WTC11 (cell line): ENCODE results near the gene SMIM10L2A. TPM values are rescaled to one million over a fixed set of nuclear protein-coding genes. Genes with fewer than 3 reads are reported as not detected.
"Not testable (repeated sequence)": the region's sequence is repeated elsewhere in the genome, so short reads cannot be mapped to it uniquely, and the experiment has no call there.

Experiments
- ATAC-seq: fragments of 200-7000 bp; cut with Tn5 transposase; 2 replicates; pipeline ENCODE4 v1.10.0; 2021; ENCODE audit warnings: mild to moderate bottlenecking, moderate library complexity
- CTCF ChIA-PET: fragments of 300-600 bp; sonication (Branson Sonifier 250); formaldehyde crosslinking; loops from one replicate; lab custom pipeline; 2021; ENCODE audit warnings: antibody characterized with exemption; lab: Charles Lee
- POLR2A ChIA-PET: fragments of 350-600 bp; sonication (Branson Sonifier 250); formaldehyde crosslinking; loops from one replicate; lab custom pipeline; 2021; ENCODE audit warnings: antibody characterized with exemption; lab: Charles Lee
- DNase-seq: peaks from one replicate; pipeline ENCODE4 v3.0.0; 2021; ENCODE audit warnings: low spot score
- H3K27ac Mint-ChIP-seq: 2 replicates; pipeline ENCODE4 v1.8.0; 2021; ENCODE audit warnings: mixed read lengths
- H3K27me3 Mint-ChIP-seq: 2 replicates; pipeline ENCODE4 v1.8.0; 2021; ENCODE audit warnings: low read depth, mild to moderate bottlenecking, moderate library complexity, mixed read lengths
- H3K36me3 Mint-ChIP-seq: 2 replicates; pipeline ENCODE4 v1.8.0; 2021; ENCODE audit warnings: mixed read lengths
- H3K4me1 Mint-ChIP-seq: 2 replicates; pipeline ENCODE4 v1.8.0; 2022; ENCODE audit warnings: mixed read lengths
- H3K4me3 Mint-ChIP-seq: 2 replicates; pipeline ENCODE4 v1.8.0; 2021; ENCODE audit warnings: mild to moderate bottlenecking, moderate library complexity, mixed read lengths
- H3K9me3 Mint-ChIP-seq: 2 replicates; pipeline ENCODE4 v1.8.0; 2021; ENCODE audit warnings: mixed read lengths
- FOXJ3 ChIP-seq: sonication (generic); formaldehyde crosslinking; IDR thresholded peaks from 2 replicates; pipeline ENCODE4 v1.9.0; 2021; ENCODE audit warnings: missing genetic modification reagents, mild to moderate bottlenecking, borderline replicate concordance
- GRHL2 ChIP-seq: fragments of 250-450 bp; sonication (Bioruptor Pico); IDR thresholded peaks from 2 replicates; pipeline ENCODE4 v1.8.0; 2022; ENCODE audit warnings: mild to moderate bottlenecking, moderate library complexity; ENCODE audit not compliant: insufficient replicate concordance, severe bottlenecking
- NR1H2 ChIP-seq: sonication (generic); formaldehyde crosslinking; IDR thresholded peaks from 2 replicates; pipeline ENCODE4 v1.9.0; 2021; ENCODE audit warnings: mild to moderate bottlenecking, moderate library complexity, missing genetic modification reagents
- NR3C1 ChIP-seq: sonication (generic); formaldehyde crosslinking; conservative IDR thresholded peaks from 2 replicates; pipeline ENCODE4 v1.8.1; 2023; ENCODE audit warnings: low read depth, mild to moderate bottlenecking, missing genetic modification reagents
- SOX15 ChIP-seq: fragments of 250-450 bp; sonication (Bioruptor Pico); IDR thresholded peaks from 2 replicates; pipeline ENCODE4 v1.9.0; 2021; ENCODE audit warnings: mild to moderate bottlenecking
- SP1 ChIP-seq: sonication (generic); formaldehyde crosslinking; conservative IDR thresholded peaks from 2 replicates; pipeline ENCODE4 v1.8.1; 2022; ENCODE audit warnings: missing genetic modification reagents
- TCF7 ChIP-seq: sonication (generic); formaldehyde crosslinking; IDR thresholded peaks from 2 replicates; pipeline ENCODE4 v1.8.0; 2022; ENCODE audit warnings: mild to moderate bottlenecking, low read depth, missing genetic modification reagents, moderate library complexity
- ZNF138 ChIP-seq: sonication (generic); formaldehyde crosslinking; conservative IDR thresholded peaks from 2 replicates; pipeline ENCODE4 v1.8.1; 2022; ENCODE audit warnings: mild to moderate bottlenecking, moderate library complexity, missing genetic modification reagents
- total RNA-seq: library from RNA; stranded (reverse); gene quantifications from 3 replicates; pipeline ENCODE4 v1.2.3, GENCODE V29; 2021
- TF ChIP-seq, protein P1 (sequence below): fragments of 250-450 bp; sonication (Bioruptor Pico); IDR thresholded peaks from 2 replicates; pipeline ENCODE4 v1.9.0; 2021; ENCODE audit warnings: moderate library complexity, mild to moderate bottlenecking, inconsistent platforms, borderline replicate concordance
- TF ChIP-seq, protein P2 (sequence below): fragments of 250-450 bp; sonication (Bioruptor Pico); IDR thresholded peaks from 2 replicates; pipeline ENCODE4 v1.8.0; 2021; ENCODE audit warnings: mild to moderate bottlenecking
- TF ChIP-seq, protein P3 (sequence below): sonication (generic); formaldehyde crosslinking; IDR thresholded peaks from 2 replicates; pipeline ENCODE4 v1.8.0; 2022; ENCODE audit warnings: mild to moderate bottlenecking, missing genetic modification reagents
- TF ChIP-seq, protein P4 (sequence below): sonication (generic); formaldehyde crosslinking; IDR thresholded peaks from 2 replicates; pipeline ENCODE4 v1.8.0; 2023; ENCODE audit warnings: missing genetic modification reagents
- TF ChIP-seq, protein P5 (sequence below): sonication (generic); formaldehyde crosslinking; IDR thresholded peaks from 2 replicates; pipeline ENCODE4 v1.8.0; 2022; ENCODE audit warnings: missing genetic modification reagents

Gene SMIM10L2A
- total RNA-seq, 1 experiment from 2014 or later, result 4.7 TPM

DNA sequence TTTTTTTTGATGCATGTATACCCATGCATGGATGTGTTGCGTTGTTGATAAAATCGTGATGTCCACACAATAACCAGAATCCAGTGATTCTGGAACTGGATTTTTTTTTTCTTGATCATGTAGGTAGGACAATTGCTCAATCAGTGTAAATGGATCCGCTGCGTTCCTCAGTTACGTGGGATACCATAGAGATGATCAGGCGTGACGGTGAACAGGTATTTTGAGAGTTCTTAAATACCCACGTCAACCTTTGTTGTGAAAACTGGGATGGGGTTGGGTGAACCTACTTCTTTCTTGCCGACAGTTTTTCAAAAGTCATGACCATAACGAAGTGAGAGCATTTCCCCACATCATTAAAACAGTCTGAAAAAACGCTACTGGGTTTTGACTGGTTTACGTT is 913 bp upstream of the SMIM10L2A start:
- Mint-ChIP-seq H3K4me3 (peak overlapping the region; percentile 49), H3K27ac (no peak overlapping the region), H3K36me3 (no peaks in the 10 kb centered on the region), H3K9me3 (peaks cover 6% of the 10 kb centered on the region; the same call in 1 of the 2 replicates), H3K4me1 (peaks cover 19% of the 10 kb centered on the region), H3K27me3 (no peaks in the 10 kb centered on the region; the same call in 1 of the 2 replicates)
- no peak for TF ChIP-seq ZNF138 (CRISPR knock-in tag)
- TF ChIP-seq, protein P1, sequence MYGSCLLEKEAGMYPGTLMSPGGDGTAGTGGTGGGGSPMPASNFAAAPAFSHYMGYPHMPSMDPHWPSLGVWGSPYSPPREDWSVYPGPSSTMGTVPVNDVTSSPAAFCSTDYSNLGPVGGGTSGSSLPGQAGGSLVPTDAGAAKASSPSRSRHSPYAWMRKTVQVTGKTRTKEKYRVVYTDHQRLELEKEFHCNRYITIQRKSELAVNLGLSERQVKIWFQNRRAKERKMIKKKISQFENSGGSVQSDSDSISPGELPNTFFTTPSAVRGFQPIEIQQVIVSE (CRISPR knock-in tag), result no peak
- TF ChIP-seq, protein P2, sequence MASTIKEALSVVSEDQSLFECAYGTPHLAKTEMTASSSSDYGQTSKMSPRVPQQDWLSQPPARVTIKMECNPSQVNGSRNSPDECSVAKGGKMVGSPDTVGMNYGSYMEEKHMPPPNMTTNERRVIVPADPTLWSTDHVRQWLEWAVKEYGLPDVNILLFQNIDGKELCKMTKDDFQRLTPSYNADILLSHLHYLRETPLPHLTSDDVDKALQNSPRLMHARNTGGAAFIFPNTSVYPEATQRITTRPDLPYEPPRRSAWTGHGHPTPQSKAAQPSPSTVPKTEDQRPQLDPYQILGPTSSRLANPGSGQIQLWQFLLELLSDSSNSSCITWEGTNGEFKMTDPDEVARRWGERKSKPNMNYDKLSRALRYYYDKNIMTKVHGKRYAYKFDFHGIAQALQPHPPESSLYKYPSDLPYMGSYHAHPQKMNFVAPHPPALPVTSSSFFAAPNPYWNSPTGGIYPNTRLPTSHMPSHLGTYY (CRISPR knock-in tag), result no peak
- TF ChIP-seq, protein P3, sequence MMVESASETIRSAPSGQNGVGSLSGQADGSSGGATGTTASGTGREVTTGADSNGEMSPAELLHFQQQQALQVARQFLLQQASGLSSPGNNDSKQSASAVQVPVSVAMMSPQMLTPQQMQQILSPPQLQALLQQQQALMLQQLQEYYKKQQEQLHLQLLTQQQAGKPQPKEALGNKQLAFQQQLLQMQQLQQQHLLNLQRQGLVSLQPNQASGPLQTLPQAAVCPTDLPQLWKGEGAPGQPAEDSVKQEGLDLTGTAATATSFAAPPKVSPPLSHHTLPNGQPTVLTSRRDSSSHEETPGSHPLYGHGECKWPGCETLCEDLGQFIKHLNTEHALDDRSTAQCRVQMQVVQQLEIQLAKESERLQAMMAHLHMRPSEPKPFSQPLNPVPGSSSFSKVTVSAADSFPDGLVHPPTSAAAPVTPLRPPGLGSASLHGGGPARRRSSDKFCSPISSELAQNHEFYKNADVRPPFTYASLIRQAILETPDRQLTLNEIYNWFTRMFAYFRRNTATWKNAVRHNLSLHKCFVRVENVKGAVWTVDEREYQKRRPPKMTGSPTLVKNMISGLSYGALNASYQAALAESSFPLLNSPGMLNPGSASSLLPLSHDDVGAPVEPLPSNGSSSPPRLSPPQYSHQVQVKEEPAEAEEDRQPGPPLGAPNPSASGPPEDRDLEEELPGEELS, result no peak
- TF ChIP-seq NR3C1 (CRISPR knock-in tag), result no peak
- TF ChIP-seq FOXJ3 (CRISPR knock-in tag), result no peak
- no peak for TF ChIP-seq GRHL2
- TF ChIP-seq, protein P4, sequence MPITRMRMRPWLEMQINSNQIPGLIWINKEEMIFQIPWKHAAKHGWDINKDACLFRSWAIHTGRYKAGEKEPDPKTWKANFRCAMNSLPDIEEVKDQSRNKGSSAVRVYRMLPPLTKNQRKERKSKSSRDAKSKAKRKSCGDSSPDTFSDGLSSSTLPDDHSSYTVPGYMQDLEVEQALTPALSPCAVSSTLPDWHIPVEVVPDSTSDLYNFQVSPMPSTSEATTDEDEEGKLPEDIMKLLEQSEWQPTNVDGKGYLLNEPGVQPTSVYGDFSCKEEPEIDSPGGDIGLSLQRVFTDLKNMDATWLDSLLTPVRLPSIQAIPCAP (CRISPR knock-in tag), result no peak
- no peak for TF ChIP-seq TCF7 (CRISPR knock-in tag)
- ChIA-PET POLR2A (no interaction called here), CTCF (interaction anchor here (1.4 kb wide), 1 partner anchor 12 kb away, joined by 5 read pairs; no protein-coding TSS in a partner anchor)
- DNase-seq, result no peak
- ATAC-seq, result no peak

- ATAC-seq, result peak; percentile 89
- Mint-ChIP-seq H3K27me3 (no peaks in the 10 kb centered on the region; the same call in 1 of the 2 replicates), H3K9me3 (peaks cover under 1% of the 10 kb centered on the region; the same call in 1 of the 2 replicates), H3K4me1 (peaks cover 19% of the 10 kb centered on the region), H3K36me3 (no peaks in the 10 kb centered on the region), H3K4me3 (peak overlapping the region; percentile 49), H3K27ac (no peak overlapping the region)
- ChIA-PET POLR2A (no interaction called here), CTCF (interaction anchor here (1.1 to 1.4 kb wide), 2 partner anchors 11 to 42 kb away, joined by 4 to 5 read pairs; no protein-coding TSS in a partner anchor)
- peak; percentile 88 for DNase-seq
- TF ChIP-seq ZNF138 (CRISPR knock-in tag) (no peak), NR1H2 (no peak), SOX15 (CRISPR knock-in tag) (no peak), SP1 (CRISPR knock-in tag) (peak; percentile 76; the same call in 1 of the 2 replicates)
- TF ChIP-seq, protein P5, sequence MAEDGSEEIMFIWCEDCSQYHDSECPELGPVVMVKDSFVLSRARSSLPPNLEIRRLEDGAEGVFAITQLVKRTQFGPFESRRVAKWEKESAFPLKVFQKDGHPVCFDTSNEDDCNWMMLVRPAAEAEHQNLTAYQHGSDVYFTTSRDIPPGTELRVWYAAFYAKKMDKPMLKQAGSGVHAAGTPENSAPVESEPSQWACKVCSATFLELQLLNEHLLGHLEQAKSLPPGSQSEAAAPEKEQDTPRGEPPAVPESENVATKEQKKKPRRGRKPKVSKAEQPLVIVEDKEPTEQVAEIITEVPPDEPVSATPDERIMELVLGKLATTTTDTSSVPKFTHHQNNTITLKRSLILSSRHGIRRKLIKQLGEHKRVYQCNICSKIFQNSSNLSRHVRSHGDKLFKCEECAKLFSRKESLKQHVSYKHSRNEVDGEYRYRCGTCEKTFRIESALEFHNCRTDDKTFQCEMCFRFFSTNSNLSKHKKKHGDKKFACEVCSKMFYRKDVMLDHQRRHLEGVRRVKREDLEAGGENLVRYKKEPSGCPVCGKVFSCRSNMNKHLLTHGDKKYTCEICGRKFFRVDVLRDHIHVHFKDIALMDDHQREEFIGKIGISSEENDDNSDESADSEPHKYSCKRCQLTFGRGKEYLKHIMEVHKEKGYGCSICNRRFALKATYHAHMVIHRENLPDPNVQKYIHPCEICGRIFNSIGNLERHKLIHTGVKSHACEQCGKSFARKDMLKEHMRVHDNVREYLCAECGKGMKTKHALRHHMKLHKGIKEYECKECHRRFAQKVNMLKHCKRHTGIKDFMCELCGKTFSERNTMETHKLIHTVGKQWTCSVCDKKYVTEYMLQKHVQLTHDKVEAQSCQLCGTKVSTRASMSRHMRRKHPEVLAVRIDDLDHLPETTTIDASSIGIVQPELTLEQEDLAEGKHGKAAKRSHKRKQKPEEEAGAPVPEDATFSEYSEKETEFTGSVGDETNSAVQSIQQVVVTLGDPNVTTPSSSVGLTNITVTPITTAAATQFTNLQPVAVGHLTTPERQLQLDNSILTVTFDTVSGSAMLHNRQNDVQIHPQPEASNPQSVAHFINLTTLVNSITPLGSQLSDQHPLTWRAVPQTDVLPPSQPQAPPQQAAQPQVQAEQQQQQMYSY (CRISPR knock-in tag), result peak; percentile 79
Observed at GRCh38 chrX:135421537-135421931, 210 bp upstream of the SMIM10L2A start.

DNA sequence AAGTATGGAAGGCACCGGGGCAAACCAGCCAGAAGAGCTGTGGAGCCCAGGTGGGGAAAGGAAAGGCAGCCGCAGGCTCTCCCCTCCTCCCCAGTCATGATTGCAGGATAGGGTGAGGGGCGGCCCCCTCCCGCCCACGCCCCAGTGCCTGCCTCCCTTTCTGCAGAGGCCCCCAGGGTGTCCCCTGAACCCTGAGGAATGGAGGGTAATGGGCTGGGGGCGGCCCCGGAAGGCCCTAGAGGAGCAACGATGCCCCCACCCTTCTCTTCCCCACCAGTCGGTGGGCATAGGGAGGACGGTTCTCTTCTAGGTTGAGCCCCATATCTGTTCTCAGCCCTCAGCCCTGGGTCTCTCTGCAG is 1.0 kb downstream of the SMIM10L2A start:
- CTCF ChIA-PET, POLR2A ChIA-PET, DNase-seq, H3K27me3 Mint-ChIP-seq, H3K27ac Mint-ChIP-seq, H3K36me3 Mint-ChIP-seq, H3K9me3 Mint-ChIP-seq: not testable (repeated sequence)
- Mint-ChIP-seq H3K4me3 (peak overlapping the region; percentile 61), H3K4me1 (peaks cover 19% of the 10 kb centered on the region)
- ATAC-seq, result peak; percentile 10; the same call in 1 of the 2 replicates

GRCh38 chrX:135423173-135423864 is 1.6 kb downstream of the SMIM10L2A start:
- DNase-seq, H3K27ac Mint-ChIP-seq, ATAC-seq, H3K27me3 Mint-ChIP-seq, H3K9me3 Mint-ChIP-seq, H3K36me3 Mint-ChIP-seq, POLR2A ChIA-PET: not testable (repeated sequence)
- H3K4me1 Mint-ChIP-seq, result peaks cover 19% of the 10 kb centered on the region
- H3K4me3 Mint-ChIP-seq, result peak overlapping the region; percentile 48
- CTCF ChIA-PET, result interaction anchor here (1.4 kb wide), 1 partner anchor 40 kb away, joined by 3 read pairs; no protein-coding TSS in a partner anchor
